ENCODE data around the gene CASK.

- TF ChIP-seq POLR2A (IDR thresholded peaks at IDR 0.05; ENCODE audit: low read depth, low read length) = no peak
- TF ChIP-seq POU2F2 (IDR thresholded peaks at IDR 0.05; ENCODE audit: low read depth, low read length) = no peak
- no peak for TF ChIP-seq POLR2AphosphoS5 (IDR thresholded peaks at IDR 0.05; ENCODE audit: low read depth, low read length)
- no peak for TF ChIP-seq PAX5 (IDR thresholded peaks at IDR 0.05; ENCODE audit: insufficient read depth, low read length, severe bottlenecking)
- TF ChIP-seq SPI1 (IDR thresholded peaks at IDR 0.05; ENCODE audit: low read depth, low read length) = no peak
Measured at GRCh38 chrX:41802958-41803357, 120.4 kb downstream of the CASK start.
